HG03064 (cell line): ENCODE measurements around the gene ACIN1.

Experiments
- ATAC-seq: cut with Tn5 transposase; IDR thresholded peaks from one replicate; pipeline ENCODE4 v1.9.1; 2021; ENCODE audit warnings: low read depth; ENCODE audit not compliant: unreplicated experiment

Gene ACIN1

GRCh38 chr14:23085458-23085857 lies 9.5 kb downstream of the ACIN1 start:
- no peak for ATAC-seq

- ATAC-seq: no peak
Observed at GRCh38 chr14:23080474-23080873, 14.5 kb downstream of the ACIN1 start.

- ATAC-seq: no peak
Observed at GRCh38 chr14:23079716-23080115, 15.2 kb downstream of the ACIN1 start.

GRCh38 chr14:23078692-23079116 lies 16.2 kb downstream of the ACIN1 start:
- ATAC-seq: no peak

GRCh38 chr14:23077962-23078361 lies 17.0 kb downstream of the ACIN1 start:
- no peak for ATAC-seq

- no peak for ATAC-seq
Observed at GRCh38 chr14:23076785-23077408, 18.0 kb downstream of the ACIN1 start.

GRCh38 chr14:23074906-23075305 lies 20.0 kb downstream of the ACIN1 start:
- ATAC-seq: no peak

GRCh38 chr14:23071921-23072539 lies 22.9 kb downstream of the ACIN1 start:
- no peak for ATAC-seq

GRCh38 chr14:23071244-23071920 lies 23.6 kb downstream of the ACIN1 start:
- no peak for ATAC-seq

- no peak for ATAC-seq
Observed at GRCh38 chr14:23070262-23071129, 24.4 kb downstream of the ACIN1 start.

- no peak for ATAC-seq
Observed at GRCh38 chr14:23069413-23069806, 25.5 kb downstream of the ACIN1 start.

GRCh38 chr14:23068789-23069412 lies 26.0 kb downstream of the ACIN1 start:
- no peak for ATAC-seq

GRCh38 chr14:23067847-23068788 lies 26.8 kb downstream of the ACIN1 start:
- ATAC-seq: no peak

GRCh38 chr14:23066855-23067744 lies 27.8 kb downstream of the ACIN1 start:
- no peak for ATAC-seq

GRCh38 chr14:23066368-23066767 lies 28.6 kb downstream of the ACIN1 start:
- ATAC-seq: no peak

GRCh38 chr14:23063601-23064000 lies 31.3 kb downstream of the ACIN1 start:
- no peak for ATAC-seq

- ATAC-seq: no peak
Observed at GRCh38 chr14:23062002-23062401, 32.9 kb downstream of the ACIN1 start.

- ATAC-seq: no peak
Observed at GRCh38 chr14:23060536-23061260, 34.2 kb downstream of the ACIN1 start.
